H1 (cell line): Measurements from ENCODE around the gene KLHL17. TPM values are rescaled to one million over a fixed set of nuclear protein-coding genes. Genes with fewer than 3 reads are reported as not detected.

Experiments
- CTCF ChIA-PET: fragments of 300-600 bp; sonication (Branson Sonifier 250); formaldehyde crosslinking; loops from one replicate; lab custom pipeline; 2021; ENCODE audit not compliant: partially characterized antibody; lab: Charles Lee
- POLR2A ChIA-PET: fragments of 300-600 bp; sonication (Branson Sonifier 250); formaldehyde crosslinking; loops from one replicate; lab custom pipeline; 2021; ENCODE audit warnings: inconsistent platforms; ENCODE audit not compliant: partially characterized antibody; lab: Charles Lee
- DNase-seq, 2 experiments: peaks; one replicate each; pipeline versions ENCODE4 v3.0.0 to v3.0.0-alpha.2; 2010 to 2022; ENCODE audit warnings: low spot score in 2 of 2, low read depth in 1 of 2, mixed read lengths in 1 of 2
- FAIRE-seq: peaks from 2 replicates; lab custom pipeline; 2011; peaks lifted over from hg19 to GRCh38; lab: Jason Lieb, UNC
- H2AFZ ChIP-seq: 2 replicates; pipeline ENCODE4 v1.8.1; 2012; ENCODE audit warnings: low read length, inconsistent platforms
- H2AK5ac ChIP-seq: 2 replicates; pipeline ENCODE4 v1.6.1; 2013; ENCODE audit warnings: low read depth, low read length
- H2BK120ac ChIP-seq: replicated peaks from 2 replicates; pipeline ENCODE3; 2013; ENCODE audit warnings: low read depth, low read length, inconsistent platforms
- H2BK12ac ChIP-seq: 2 replicates; pipeline ENCODE4 v1.6.1; 2013; ENCODE audit warnings: low read depth, low read length
- H2BK15ac ChIP-seq: 2 replicates; pipeline ENCODE4 v1.6.1; 2013; ENCODE audit warnings: low read length
- H2BK20ac ChIP-seq: 2 replicates; pipeline ENCODE4 v1.6.1; 2013; ENCODE audit warnings: low read length
- H2BK5ac ChIP-seq: 2 replicates; pipeline ENCODE4 v1.6.1; 2013; ENCODE audit warnings: low read depth, low read length
- H3K14ac ChIP-seq: 2 replicates; pipeline ENCODE4 v1.6.1; 2013; ENCODE audit warnings: inconsistent platforms; ENCODE audit not compliant: insufficient read length
- H3K18ac ChIP-seq: 2 replicates; pipeline ENCODE4 v1.6.1; 2013; ENCODE audit warnings: low read length; ENCODE audit errors: extremely low read depth
- H3K23ac ChIP-seq: 2 replicates; pipeline ENCODE4 v1.6.1; 2013; ENCODE audit warnings: inconsistent platforms; ENCODE audit not compliant: insufficient read length
- H3K23me2 ChIP-seq: 2 replicates; pipeline ENCODE4 v1.6.1; 2013; ENCODE audit warnings: low read depth, low read length
- H3K27ac ChIP-seq: 2 replicates; pipeline ENCODE4 v1.6.1; 2011; ENCODE audit warnings: low read depth, low read length, inconsistent platforms
- H3K27me3 ChIP-seq, 4 experiments: replicated peaks in 1 of 4; 1 replicate in 1 of 4; 2 replicates in 3 of 4; pipeline versions ENCODE4 v1.6.1 to v1.8.1; 2011 to 2013; ENCODE audit warnings: low read length in 3 of 4, mild to moderate bottlenecking in 3 of 4, inconsistent platforms in 2 of 4, mixed read lengths in 2 of 4, moderate library complexity in 1 of 4; ENCODE audit not compliant: control insufficient read depth in 3 of 4, insufficient read depth in 3 of 4; ENCODE audit errors: extremely low read depth in 1 of 4
- H3K36me3 ChIP-seq, 4 experiments: 2 replicates each; pipeline versions ENCODE4 v1.6.1 to v1.8.1; 2011 to 2013; ENCODE audit warnings: mild to moderate bottlenecking in 4 of 4, low read length in 3 of 4, moderate library complexity in 2 of 4, control low read depth in 1 of 4, inconsistent platforms in 1 of 4; ENCODE audit not compliant: insufficient read depth in 4 of 4, control insufficient read depth in 2 of 4
- H3K4ac ChIP-seq: replicated peaks from 2 replicates; pipeline ENCODE3; 2013; ENCODE audit warnings: low read length, low read depth, mixed read lengths, inconsistent platforms; ENCODE audit not compliant: insufficient read length
- H3K4me1 ChIP-seq, 4 experiments: replicated peaks in 1 of 4; 1 replicate in 1 of 4; 2 replicates in 3 of 4; pipeline versions ENCODE4 v1.6.1 to v1.8.1; 2011 to 2013; ENCODE audit warnings: low read length in 3 of 4, inconsistent platforms in 2 of 4, mixed read lengths in 1 of 4; ENCODE audit not compliant: insufficient read depth in 4 of 4, control insufficient read depth in 3 of 4
- H3K4me2 ChIP-seq, 2 experiments: 2 replicates each; pipeline versions ENCODE4 v1.6.1 to v1.8.1; 2011 to 2013; ENCODE audit warnings: low read depth in 2 of 2, low read length in 2 of 2, control low read depth in 1 of 2, inconsistent platforms in 1 of 2, mild to moderate bottlenecking in 1 of 2; ENCODE audit not compliant: insufficient read depth in 1 of 2
- H3K4me3 ChIP-seq, 4 experiments: fragments of 200-600, 300-600 bp in 1 of 4; sonication (generic), shearing (Covaris generic), sonication (Bioruptor Twin) in 1 of 4; 2 replicates each; pipeline versions ENCODE4 v1.5.1 to v1.8.1; 2011 to 2016; ENCODE audit warnings: low read length in 4 of 4, low read depth in 3 of 4, control low read depth in 2 of 4, inconsistent platforms in 2 of 4, mild to moderate bottlenecking in 2 of 4, mixed read lengths in 1 of 4, moderate library complexity in 1 of 4; ENCODE audit not compliant: insufficient read depth in 2 of 4; ENCODE audit errors: extremely low read depth in 1 of 4
- H3K56ac ChIP-seq: replicated peaks from 2 replicates; pipeline ENCODE3; 2013; ENCODE audit warnings: low read depth, mild to moderate bottlenecking, mixed read lengths, low read length, inconsistent platforms; ENCODE audit not compliant: insufficient read length
- H3K79me1 ChIP-seq: 2 replicates; pipeline ENCODE4 v1.6.1; 2013; ENCODE audit warnings: low read depth, low read length, control low read depth
- H3K79me2 ChIP-seq, 2 experiments: 2 replicates each; pipeline versions ENCODE4 v1.6.1 to v1.8.1; 2012 to 2013; ENCODE audit warnings: low read length in 2 of 2, mild to moderate bottlenecking in 2 of 2, inconsistent platforms in 1 of 2; ENCODE audit not compliant: insufficient read depth in 2 of 2, control insufficient read depth in 1 of 2
- H3K9ac ChIP-seq, 4 experiments: replicated peaks in 1 of 4; 1 replicate in 1 of 4; 2 replicates in 3 of 4; pipeline versions ENCODE4 v1.6.1 to v1.8.1; 2011 to 2013; ENCODE audit warnings: low read depth in 3 of 4, low read length in 3 of 4, control low read depth in 2 of 4, mild to moderate bottlenecking in 2 of 4, moderate library complexity in 2 of 4, inconsistent platforms in 1 of 4; ENCODE audit errors: extremely low read depth in 1 of 4
- H3K9me3 ChIP-seq, 2 experiments: 2 replicates each; pipeline versions ENCODE4 v1.6.1 to v1.8.1; 2012 to 2013; ENCODE audit warnings: mild to moderate bottlenecking in 2 of 2, moderate library complexity in 2 of 2, control low read depth in 1 of 2, inconsistent platforms in 1 of 2, low read depth in 1 of 2, low read length in 1 of 2, mixed read lengths in 1 of 2; ENCODE audit not compliant: insufficient read depth in 2 of 2
- H4K20me1 ChIP-seq, 2 experiments: replicated peaks in 1 of 2; 2 replicates each; pipeline versions ENCODE3 to v1.8.1; 2011 to 2013; ENCODE audit warnings: inconsistent platforms in 2 of 2, low read length in 2 of 2, mild to moderate bottlenecking in 1 of 2; ENCODE audit not compliant: insufficient read depth in 2 of 2, control insufficient read depth in 1 of 2
- H4K5ac ChIP-seq: 2 replicates; pipeline ENCODE4 v1.6.1; 2013; ENCODE audit warnings: low read length, low read depth, mixed read lengths, inconsistent platforms; ENCODE audit not compliant: insufficient read length
- H4K8ac ChIP-seq: 2 replicates; pipeline ENCODE4 v1.8.0; 2013; ENCODE audit warnings: mild to moderate bottlenecking, moderate library complexity, low read length, inconsistent platforms; ENCODE audit not compliant: insufficient read depth; ENCODE audit errors: extremely low read depth
- H4K91ac ChIP-seq: replicated peaks from 2 replicates; pipeline ENCODE3; 2013; ENCODE audit warnings: low read length, mixed read lengths, inconsistent platforms; ENCODE audit not compliant: insufficient read length
- CREB1 ChIP-seq: IDR thresholded peaks from 2 replicates; pipeline ENCODE4 v1.6.1; 2012; ENCODE audit warnings: inconsistent platforms
- JUN ChIP-seq: IDR thresholded peaks from 2 replicates; pipeline ENCODE4 v1.6.1; 2011; ENCODE audit warnings: low read depth, mild to moderate bottlenecking, improper control_type of control experiment, low read length
- KDM1A ChIP-seq: fragments of 200-600, 300-600 bp; sonication (generic); IDR thresholded peaks from 2 replicates; pipeline ENCODE4 v1.7.1; 2016; ENCODE audit warnings: mild to moderate bottlenecking, low read length, borderline replicate concordance
- NANOG ChIP-seq: IDR thresholded peaks from 2 replicates; pipeline ENCODE4 v1.6.1; 2011; ENCODE audit warnings: low read length, low read depth, mild to moderate bottlenecking, inconsistent platforms; ENCODE audit not compliant: insufficient read depth, poor library complexity, severe bottlenecking
- NRF1 ChIP-seq: IDR thresholded peaks from 2 replicates; pipeline ENCODE4 v1.6.1; 2011; ENCODE audit warnings: mild to moderate bottlenecking, low read depth, low read length, improper control_type of control experiment
- PHF8 ChIP-seq: fragments of 200-600 bp; sonication (generic); conservative IDR thresholded peaks from 2 replicates; pipeline ENCODE4 v1.7.1; 2012; ENCODE audit warnings: low read depth, mild to moderate bottlenecking, inconsistent platforms, low read length, moderate library complexity
- POLR2AphosphoS5 ChIP-seq: IDR thresholded peaks from 2 replicates; pipeline ENCODE4 v1.6.1; 2011; ENCODE audit warnings: low read depth, low read length
- SIN3A ChIP-seq, 2 experiments: IDR thresholded peaks in 1 of 2; conservative IDR thresholded peaks in 1 of 2; 2 replicates each; pipeline ENCODE4 v1.6.1; 2011 to 2012; ENCODE audit warnings: low read length in 2 of 2, improper control_type of control experiment in 1 of 2, low read depth in 1 of 2, mild to moderate bottlenecking in 1 of 2
- SIX5 ChIP-seq: IDR thresholded peaks from 2 replicates; pipeline ENCODE4 v1.6.1; 2011; ENCODE audit warnings: mild to moderate bottlenecking, low read depth, low read length
- TCF12 ChIP-seq: IDR thresholded peaks from 2 replicates; pipeline ENCODE4 v1.6.1; 2011; ENCODE audit warnings: low read depth, mild to moderate bottlenecking, low read length
- YY1 ChIP-seq: IDR thresholded peaks from 2 replicates; pipeline ENCODE4 v1.6.1; 2011; ENCODE audit warnings: low read depth, mild to moderate bottlenecking, low read length
- WGBS, 2 experiments: shearing (Covaris generic) in 1 of 2; methylation state at CpG; one replicate each; pipeline versions ENCODE4 v1.1.6 to v1.1.7; 2013 to 2015; ENCODE audit warnings: low lambda C conversion rate in 2 of 2, mixed read lengths in 2 of 2, inconsistent platforms in 1 of 2, low coverage in 1 of 2, missing lambda C conversion rate in 1 of 2; ENCODE audit not compliant: insufficient replicate concordance in 2 of 2, insufficient coverage in 1 of 2, insufficient read length in 1 of 2; ENCODE audit errors: extremely low coverage in 1 of 2, missing lambda C conversion rate in 1 of 2; 5-methylcytosine and 5-hydroxymethylcytosine counted together
- polyA plus RNA-seq, 7 experiments: library from polyadenylated mRNA; depleted of rRNA in 3 of 7; stranded (reverse) in 5 of 7; unstranded in 2 of 7; fragments of >200 nt in 5 of 7; fragments of 200-250 nt in 2 of 7; gene quantifications; 1 replicate in 5 of 7; 2 replicates in 1 of 7; 4 replicates in 1 of 7; pipeline versions ENCODE4 v1.2.1 to v1.2.3, GENCODE V29; 2011 to 2013; ENCODE audit warnings: missing spikeins in 2 of 7, mixed read lengths in 2 of 7
- total RNA-seq: library from RNA; stranded (reverse); fragmentation: NEBNext Ultra II Directional; extraction: Animal tissue kit (Norgen Biotek cat#: 25700); gene quantifications from 2 replicates; pipeline ENCODE4 v1.2.1, GENCODE V29; 2021
- TF ChIP-seq, protein P1 (sequence below): IDR thresholded peaks from 2 replicates; pipeline ENCODE4 v1.6.1; 2012; ENCODE audit warnings: inconsistent platforms

The KLHL17 gene
- total and polyA plus RNA-seq, 2 of the 8 experiments (the other 6 are each of a cell fraction or from before 2014, with no cell fraction given), result 32.6 to 36.1 TPM

DNA sequence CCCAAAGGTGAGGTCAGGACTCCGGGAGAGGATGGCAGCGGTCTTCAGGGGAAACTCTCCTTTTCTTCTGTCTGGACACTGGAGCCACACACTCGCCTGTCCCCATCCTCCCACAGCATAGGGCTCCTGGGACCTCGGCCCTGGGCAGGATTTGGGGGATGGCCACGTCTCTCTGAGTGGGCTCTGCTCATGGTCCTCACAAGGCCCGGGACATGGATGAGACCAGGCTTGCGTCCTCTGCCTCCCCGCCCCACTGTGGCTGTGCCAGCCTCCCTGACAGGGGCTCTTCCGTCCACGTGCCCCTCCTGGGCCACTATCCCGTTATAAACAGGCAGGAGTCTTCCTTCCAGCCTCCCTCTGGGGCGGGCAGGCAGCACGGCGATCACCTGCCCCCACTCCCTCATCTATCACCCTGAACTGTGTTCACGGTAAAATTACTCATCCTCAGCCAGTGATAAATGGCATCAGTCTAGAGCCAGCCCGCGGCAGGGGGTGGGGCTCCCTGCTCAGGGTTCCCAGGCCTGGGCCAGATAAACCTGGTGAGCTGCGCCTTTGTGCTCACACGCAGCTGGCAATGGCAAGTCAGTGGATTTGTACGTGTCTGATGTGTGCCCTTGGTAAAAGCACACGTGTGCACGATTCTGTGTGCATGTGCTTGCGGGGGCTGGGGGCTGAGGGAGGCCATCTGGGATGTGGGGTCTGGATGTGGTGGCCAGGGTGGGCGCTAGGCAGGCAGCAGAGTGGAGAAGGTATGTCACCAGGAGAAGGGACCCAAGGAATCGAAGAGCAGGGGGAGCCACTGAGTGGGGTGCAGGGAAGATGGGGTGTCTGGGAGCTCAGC is 49.3 kb upstream of the KLHL17 start:
- H3K79me1 ChIP-seq, result no peaks in the 10 kb centered on the region
- no peak overlapping the region for H3K27ac ChIP-seq
- no peaks in the 10 kb centered on the region; a peak in 1 of 4 replicates for H3K9me3 ChIP-seq
- H2BK12ac ChIP-seq, result no peak overlapping the region
- no peak overlapping the region for H2BK5ac ChIP-seq
- FAIRE-seq (no peak), DNase-seq (no peak)
- no peak overlapping the region for H3K4ac ChIP-seq
- H3K56ac ChIP-seq, result no peak overlapping the region
- no peak overlapping the region for H3K18ac ChIP-seq
- H3K4me1 ChIP-seq, result no peaks in the 10 kb centered on the region; a peak in 2 of 7 replicates
- H2AFZ ChIP-seq, result no peak overlapping the region
- ChIA-PET POLR2A (interaction anchor here (1.1 to 2.2 kb wide), 4 partner anchors 12 to 163 kb away, joined by 3 to 7 read pairs (median 4); partner anchors contain the start of genes RNF223 and SAMD11), CTCF (interaction anchor here (0.6 to 2.0 kb wide), 8 partner anchors 8 to 350 kb away, joined by 3 to 18 read pairs (median 6); partner anchors contain the start of gene SAMD11)
- no peak overlapping the region for H3K9ac ChIP-seq
- H4K8ac ChIP-seq, result no peak overlapping the region
- no peak overlapping the region for H3K14ac ChIP-seq
- H3K4me3 ChIP-seq, result no peak overlapping the region
- no peak overlapping the region for H2AK5ac ChIP-seq
- no peak overlapping the region for H4K5ac ChIP-seq
- no peak overlapping the region for H3K4me2 ChIP-seq
- H4K91ac ChIP-seq, result no peak overlapping the region
- peaks cover 6 to 11% of the 10 kb centered on the region in 2 experiments for H4K20me1 ChIP-seq
- peaks cover 5 to 68% (median 45%) of the 10 kb centered on the region in 4 experiments for H3K27me3 ChIP-seq
- H2BK120ac ChIP-seq, result no peak overlapping the region
- H3K23me2 ChIP-seq, result no peaks in the 10 kb centered on the region
- H2BK15ac ChIP-seq, result no peak overlapping the region
- no peaks in the 10 kb centered on the region for H3K79me2 ChIP-seq
- no peaks in the 10 kb centered on the region for H3K36me3 ChIP-seq
- 85% methylated on average over 23 of the region's 25 CpGs; no CpG with 5 or more reads in 1 of the 2 experiments for WGBS, 2 experiments
- no peak for TF ChIP-seq PHF8
- no peak for TF ChIP-seq JUN
- TF ChIP-seq, protein P1, sequence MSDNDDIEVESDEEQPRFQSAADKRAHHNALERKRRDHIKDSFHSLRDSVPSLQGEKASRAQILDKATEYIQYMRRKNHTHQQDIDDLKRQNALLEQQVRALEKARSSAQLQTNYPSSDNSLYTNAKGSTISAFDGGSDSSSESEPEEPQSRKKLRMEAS, result no peak
- no peak for TF ChIP-seq SIX5
- TF ChIP-seq YY1, result no peak
- no peak for TF ChIP-seq TCF12
- TF ChIP-seq POLR2AphosphoS5, result no peak
- no peak for TF ChIP-seq KDM1A
- no peak for TF ChIP-seq CREB1
- no peak for TF ChIP-seq SIN3A (conservative IDR thresholded peaks at IDR 0.05 in 1 of 2, IDR thresholded peaks at IDR 0.05 in 1 of 2; ENCODE audit: low read depth in 1 of 2, low read length in 2 of 2)
- no peak for TF ChIP-seq NANOG
- TF ChIP-seq NRF1, result no peak
- TF ChIP-seq, all 59 proteins: peak for 0
- Histone ChIP-seq H2BK20ac (no peak overlapping the region), H3K23ac (no peak overlapping the region)
